Measurements from ENCODE around the gene SETD2.

Gene SETD2

DNA sequence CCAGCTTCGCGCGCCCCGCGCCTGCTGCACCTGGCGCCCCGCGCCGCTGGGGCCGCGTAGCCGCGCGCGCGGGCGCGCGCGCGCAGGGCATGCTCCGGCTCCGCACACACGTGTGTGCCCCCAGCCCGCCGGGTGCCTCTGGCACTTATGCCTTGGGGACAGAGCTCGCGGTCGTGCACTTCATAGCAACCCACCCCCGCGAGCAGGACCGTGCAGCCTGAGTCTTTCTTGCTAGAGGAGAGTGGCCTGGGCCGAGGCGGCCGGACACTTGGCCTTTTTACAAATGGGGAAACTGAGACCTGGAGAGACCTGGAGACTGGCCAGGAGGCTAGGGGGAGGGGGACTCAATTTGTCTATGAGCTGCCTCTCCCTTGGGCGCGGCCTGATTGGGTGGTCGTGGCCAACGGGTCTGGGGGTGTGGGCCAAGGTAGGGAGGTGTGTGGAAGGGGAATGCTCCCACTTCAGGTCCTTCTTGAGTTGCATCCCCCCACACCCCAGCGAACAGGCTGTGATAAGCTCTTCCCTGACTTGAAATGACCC, 183.9 kb downstream of the SETD2 start:
- DNase-seq = no peak

DNA sequence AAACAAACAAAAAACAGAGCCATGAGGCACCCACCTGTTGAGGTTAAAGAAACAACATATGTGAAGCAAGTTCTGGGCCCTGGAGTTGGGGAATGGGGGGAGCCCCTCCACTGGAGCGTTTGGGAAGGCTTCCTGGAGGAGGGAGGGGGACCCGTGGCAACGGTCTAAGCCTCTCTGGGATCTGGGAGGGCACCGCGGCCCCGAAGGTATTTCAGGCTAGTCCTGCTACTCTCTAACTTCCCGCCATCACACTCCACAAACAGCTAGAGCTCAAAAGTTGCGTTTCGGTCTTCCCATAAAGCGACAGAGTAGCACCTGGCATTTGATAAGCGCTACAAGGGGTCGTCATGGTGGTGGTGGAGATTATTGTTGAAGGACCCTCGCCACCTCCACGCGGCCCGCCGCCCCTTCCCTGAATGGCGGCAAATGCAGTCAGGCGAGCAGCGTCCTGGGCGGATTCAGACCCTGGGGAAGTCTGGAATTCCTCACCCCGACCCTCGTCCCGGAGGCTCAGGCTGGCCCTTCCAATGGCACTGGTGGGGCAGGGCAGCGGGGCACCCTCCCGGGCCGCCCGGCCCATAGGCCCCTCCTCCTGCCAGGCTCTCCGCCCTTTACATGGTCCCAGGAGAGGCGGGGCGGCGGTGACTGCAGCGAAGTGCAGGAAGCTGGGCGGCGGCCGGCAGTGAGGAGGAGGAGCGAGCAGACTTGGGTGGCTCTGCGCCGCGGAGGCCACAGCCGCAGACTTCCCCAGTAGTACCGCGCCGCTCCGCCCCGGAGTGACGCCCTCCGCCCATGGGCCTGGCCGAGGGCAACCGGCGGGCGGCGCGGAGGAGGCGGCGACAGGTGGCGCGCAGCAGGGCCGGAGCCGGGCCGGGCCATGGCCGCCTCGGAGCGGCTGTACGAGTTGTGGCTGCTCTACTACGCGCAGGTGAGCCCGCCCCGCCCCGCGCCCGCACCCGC, 184.6 kb downstream of the SETD2 start, which contains the start of gene NBEAL2:
Gene NBEAL2 (plus strand): TSS at position 682 of the 960 bp plus-strand sequence. CDS start 196 bp downstream, at position 878.
- DNase-seq = peak; percentile 95

DNA sequence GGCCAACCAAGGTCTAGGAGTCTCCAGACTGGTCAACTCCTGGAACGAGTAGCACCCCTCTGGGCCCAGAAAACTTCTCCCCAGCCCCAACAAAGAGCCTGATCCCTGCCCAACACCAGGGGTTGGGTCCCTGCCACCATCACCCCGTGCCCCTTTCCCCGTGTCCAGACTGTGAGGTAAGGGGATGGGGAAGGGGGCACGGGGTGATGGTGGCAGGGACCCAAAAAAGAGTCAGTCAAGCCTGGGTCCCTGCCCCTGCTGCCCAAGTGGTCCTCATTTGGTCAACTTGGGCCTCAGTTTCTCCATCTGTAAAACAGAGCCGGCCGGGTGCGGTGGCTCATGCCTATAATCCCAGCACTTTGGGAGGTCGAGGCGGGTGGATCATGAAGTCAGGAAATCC, 185.5 kb downstream of the SETD2 start:
- no peak for DNase-seq

DNA sequence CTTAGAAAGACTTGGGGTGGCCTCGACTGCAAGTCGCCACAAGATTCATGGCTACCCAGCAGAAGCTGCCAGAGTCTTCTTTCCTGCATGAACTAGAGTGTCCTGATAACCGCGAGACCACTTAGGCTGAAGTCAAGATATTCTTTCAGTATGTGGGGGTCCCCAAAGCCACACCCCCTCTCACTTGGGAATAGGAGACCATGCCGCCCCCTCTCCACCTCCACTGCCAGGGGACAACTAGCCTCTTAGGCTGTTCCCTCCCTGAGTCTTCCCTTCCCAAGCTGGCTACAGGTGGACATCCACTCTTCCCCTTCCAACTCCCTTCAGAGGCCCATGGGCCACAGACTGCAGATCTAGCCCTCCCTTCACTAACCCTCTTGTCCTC, 186.1 kb downstream of the SETD2 start:
- no peak for DNase-seq

DNA sequence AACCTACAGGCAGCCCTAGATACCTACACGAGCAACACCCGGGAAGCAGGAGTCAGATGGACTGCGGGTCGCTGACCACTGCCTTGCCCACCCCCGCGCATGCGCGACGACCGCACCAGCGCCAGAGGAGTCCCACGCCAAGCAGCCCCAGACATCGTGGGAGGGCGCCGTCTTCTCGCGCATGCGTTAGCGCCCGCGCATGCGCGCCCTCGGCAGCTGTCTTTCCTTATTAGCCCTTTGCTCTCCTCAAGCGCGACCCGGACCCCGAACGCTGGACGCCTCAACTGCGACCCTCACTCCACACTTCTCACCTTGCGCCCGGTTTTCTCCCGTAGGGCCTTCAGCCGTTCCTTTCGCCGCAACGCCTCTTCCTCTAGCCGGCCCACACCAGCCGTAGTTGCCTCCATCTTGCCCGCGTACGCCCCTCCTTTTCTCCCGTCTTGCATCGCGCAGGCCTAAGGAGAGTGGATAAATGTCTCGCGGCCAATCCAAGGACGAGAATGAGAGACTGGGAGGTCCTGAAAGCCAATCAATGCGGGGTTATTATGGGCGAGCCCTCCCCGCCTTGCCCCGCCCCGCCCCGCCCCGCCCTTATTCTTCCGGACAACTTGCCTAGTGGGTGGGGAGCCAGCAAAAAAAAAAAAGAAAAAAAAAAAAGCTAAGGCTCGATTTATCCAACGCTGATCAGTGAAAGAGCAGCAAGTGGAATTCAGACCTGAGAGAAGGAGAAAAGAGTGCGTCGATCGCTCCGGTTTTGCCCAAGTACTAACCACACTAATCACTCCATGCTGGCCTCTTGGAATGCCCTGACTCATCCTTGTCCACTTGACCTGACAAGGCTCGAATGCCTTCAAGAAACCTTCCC, 187.4 kb downstream of the SETD2 start, which contains the start of gene CCDC12:
Gene CCDC12 (minus strand): TSS at position 420 of the 865 bp plus-strand sequence. CDS start 13 bp downstream, at position 407.
- peak; percentile 93 for DNase-seq

DNA sequence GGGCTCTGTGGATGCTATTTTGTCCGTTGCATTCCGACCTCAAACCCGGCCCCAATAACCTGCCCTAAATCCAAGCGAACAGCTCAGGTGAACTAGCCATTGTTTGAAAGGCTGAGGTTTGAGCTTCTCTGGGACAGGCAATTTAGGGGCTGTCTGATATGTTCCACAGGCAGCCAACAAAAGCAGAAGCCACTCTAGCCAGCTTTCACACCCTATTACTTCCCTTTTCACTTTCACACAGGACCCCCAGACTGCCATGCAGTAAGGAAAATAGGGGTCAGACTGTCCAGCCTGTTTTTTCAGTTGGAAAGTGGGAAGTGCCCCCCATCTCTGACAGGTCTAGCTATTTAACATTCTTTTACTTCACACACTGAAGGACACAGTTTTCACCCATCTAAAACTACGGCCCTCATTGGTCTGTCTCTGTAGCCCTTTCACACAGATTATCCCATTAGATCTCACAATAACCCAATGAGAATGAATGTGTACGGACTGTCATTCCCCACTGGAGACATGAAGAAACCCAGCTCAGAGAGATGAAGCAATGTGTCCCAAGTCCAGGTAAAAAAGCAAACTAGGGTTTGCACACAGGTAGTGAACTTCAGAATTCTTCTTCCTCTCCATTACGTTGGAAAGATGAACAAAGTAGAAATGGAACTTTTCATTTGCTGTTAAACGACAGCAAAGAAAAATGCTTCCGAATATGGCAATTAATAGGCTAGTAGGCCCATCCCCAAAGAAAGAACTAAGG, 189.3 kb downstream of the SETD2 start:
- DNase-seq = no peak

DNA sequence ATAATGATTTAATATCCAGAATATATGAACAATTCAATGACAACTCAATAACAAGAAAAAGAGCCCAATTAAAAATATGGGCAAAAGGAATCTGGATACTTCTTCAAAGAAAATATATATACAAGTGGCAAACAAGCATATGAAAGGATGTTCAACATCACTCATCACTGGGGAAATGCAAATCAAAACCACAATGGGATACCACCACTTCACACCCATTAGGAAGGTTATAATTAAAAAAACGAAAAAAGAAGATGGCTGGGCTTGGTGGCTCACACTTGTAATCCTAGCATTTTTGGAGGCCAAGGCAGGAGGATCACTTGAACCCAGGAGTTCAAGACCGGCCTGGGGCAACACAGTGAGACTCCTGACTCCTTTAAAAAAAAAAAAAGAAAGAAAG, 191.5 kb downstream of the SETD2 start:
- no peak for DNase-seq

DNA sequence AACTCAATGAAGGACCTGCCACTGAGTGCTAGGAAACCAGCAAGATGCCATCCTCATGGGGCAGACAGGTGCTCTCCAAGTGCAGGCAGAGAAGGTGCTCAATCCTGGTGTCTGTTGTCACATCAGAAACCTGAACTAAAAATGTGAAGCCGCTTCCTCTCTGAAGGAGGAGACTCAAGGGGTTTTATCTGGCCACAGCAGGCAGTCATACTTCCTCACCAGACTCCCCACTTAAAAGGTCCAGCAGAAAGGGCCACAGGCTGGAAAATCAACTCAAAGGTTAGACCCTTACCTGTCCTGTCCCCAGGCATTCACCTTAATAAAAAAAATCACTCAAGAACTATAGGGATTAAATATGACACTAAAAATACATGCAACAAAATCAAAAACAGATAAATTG, 192.2 kb downstream of the SETD2 start:
- DNase-seq = no peak

DNA sequence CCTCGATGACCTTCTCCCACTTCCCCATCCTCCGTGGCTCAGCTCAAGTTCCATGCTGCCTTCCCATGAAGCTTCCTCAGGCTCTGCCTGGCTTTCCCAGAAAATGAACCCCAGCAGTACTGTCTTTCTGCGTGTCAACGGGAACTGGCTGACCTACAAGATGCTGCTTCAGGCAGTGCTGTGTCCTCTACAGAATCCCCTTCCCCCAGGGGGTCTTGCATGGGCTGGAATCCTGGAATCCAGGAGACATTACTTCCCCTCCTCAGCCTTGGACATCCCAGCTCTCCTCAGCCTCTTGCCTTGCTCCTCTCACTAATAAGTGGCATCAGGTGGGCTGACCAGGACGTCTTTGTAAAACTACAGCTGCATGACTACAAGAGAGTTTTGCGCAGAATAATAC, 192.8 kb downstream of the SETD2 start:
- no peak for DNase-seq

DNA sequence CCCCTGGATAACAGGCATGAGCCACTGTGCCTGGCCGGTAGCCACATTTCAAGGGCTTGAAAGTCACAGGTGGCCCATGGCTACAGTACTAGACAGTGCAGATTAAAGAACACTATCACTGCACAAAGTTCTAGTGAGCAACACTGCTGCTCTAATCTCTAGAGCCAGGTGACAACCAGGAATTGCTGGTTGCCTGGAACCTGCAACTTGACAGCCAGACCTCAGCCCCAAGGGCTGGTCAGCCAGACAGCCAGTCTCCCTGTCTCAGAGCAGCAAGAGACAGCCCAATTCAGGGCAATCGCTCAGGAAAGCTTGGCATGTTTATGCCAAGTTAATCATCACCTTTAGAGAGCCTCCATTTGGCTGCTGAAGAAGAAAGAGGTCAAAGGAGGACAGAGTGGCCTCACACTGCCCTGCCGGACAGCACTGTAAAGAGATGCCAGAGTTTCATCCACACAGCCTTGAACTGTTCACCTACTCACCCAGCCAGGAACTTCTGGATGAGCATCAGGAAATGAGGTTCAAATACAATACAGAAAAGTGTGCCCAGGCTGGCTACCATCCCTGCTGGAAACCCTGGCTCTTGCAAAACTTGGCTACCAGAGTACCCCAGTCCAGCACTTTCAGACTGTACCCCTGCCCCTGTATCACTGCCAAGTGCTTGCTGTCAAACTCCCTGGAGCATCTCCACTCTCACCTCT, 193.4 kb downstream of the SETD2 start:
- DNase-seq = no peak

DNA sequence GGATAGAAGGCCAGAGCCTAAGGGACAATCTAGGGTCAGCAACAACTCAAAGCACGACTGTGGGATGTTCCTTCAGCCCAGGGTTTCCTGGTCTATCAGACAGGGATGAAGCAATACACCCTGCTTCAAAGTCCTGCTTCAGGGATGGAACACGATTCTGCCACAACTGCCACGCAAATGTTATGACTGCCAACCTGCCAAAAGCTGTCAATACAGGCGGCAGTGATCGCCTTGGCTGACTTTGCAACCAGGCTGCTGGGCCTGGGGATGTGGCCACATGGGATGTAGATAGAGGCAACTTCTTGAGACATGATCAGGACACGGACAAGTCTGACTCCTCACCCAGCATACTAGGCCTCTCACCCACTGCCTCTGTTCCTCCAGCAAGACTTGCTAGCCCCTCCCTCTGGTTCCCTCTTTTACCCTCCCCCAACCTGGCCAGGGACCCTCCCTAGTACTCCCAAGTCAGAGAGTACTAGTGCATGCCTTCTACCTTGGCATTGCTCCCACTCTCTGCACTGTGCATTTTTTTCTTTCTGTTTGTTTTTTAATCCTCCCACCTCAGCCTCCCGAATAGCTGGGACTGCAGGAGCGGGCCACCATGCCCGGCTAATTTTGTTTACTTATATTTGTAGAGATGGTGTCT, 195.0 kb downstream of the SETD2 start:
- DNase-seq = no peak

DNA sequence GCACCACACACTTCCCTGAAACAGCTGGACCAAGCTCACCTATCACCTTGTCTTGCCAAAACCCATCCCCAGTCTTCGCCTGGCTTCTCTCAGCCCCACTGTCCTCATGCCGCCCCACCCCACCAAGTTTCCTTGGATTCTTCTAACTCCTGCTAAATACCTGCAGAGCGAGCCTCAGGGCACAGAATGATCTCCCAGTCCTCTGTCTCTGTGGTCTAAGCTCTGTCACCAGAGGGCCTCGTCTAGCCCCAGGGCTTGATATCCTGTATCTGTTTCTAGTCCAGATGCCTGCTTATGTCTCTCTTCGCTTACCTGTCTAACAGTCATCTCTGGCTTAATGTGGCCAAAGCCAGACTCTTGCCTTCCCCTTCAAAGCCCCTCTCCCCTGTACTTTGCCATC, 197.1 kb downstream of the SETD2 start:
- DNase-seq = no peak

Data from activated effector memory CD4-positive, alpha-beta T cell treated with Interleukin-2 at 50 U/mL for 16 hours (primary cell).